ENCODE results near the gene DNAJB14.
"Not testable (repeated sequence)": the region's sequence is repeated elsewhere in the genome, so short reads cannot be mapped to it uniquely, and the experiment has no call there.

Gene DNAJB14

DNA sequence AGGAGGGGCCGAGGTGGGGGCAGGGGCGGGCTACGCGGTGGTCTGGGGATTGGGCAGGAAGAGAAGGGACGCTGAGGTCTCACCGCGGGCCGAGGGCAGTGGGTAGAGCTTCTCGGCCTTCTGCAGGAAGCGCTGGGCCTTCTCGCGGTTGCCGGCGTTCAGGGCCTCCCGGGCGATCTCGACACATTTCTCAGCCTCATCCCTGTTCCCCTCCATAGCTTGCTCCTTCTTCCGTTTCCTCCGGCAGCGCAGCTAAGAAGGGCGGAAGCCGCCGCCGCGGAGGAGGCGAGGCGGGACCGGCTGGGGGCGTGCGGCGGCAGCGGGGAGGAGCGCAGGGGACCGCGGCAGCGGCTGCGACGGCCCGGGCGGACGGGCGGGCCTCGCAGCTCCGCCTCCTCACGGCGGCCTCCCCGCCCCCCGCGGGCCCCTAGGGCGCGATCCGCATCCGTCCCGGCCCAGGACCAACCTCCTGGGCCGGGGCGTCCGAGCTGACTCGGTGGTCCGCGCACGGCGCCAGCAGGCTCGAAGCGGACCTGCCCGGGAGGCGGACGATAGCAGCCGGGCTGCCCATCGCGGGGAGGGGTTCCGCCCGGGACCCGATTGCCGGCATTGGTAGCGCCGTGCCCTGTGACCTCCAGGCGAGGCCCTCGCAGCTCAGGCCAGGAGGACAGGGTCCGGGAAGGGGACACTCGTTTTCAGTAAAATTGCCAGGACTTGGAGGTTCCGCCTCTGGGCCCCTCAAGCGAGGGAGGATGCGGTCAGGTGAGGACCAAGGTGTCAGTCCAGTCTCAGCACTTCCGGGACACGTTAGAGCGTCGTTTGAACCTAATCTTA, at the start of gene DNAJB14:
Gene DNAJB14 (minus strand): TSS at position 263 of the 834 bp plus-strand sequence. CDS start 47 bp downstream, at position 216.
- peak; percentile 84 for DNase-seq

DNA sequence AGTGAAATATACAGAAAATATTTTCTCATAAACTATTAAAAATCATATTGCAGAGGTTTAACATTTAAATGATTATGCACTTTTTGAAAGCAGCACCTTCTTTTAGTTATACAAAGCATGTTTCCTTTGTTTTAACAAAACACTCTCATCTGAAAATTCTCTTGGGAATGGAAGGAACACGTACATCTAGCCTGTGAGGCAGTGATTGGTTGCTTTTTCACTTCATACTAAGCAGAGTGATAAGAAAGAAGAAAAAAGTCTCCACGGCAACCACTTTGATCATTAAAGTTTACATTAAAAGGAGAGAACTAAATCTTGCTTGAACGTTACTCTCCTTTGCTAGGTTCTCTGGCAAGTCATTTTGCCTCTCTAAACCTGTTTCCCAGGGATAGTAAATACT, 45.3 kb upstream of the DNAJB14 start:
- DNase-seq: no peak

DNA sequence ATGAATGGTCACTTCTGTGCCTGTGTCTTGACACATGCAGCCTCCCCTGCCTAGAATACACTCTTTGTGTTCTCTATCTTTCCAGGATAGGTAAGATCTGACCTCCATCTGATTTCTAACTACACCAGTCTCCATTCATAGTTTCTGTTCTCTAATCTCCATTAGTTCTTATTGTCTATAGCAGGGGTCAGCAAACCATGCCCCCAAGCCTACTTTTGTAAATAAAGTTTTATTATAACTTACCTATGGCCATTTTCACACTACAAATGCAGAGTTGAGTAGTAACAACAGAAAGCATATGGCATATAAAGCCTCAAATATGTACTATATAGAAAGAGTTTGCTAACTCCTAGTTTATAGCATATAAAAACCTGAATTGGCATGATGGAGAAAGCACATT, 41.3 kb upstream of the DNAJB14 start:
- no peak for DNase-seq

DNA sequence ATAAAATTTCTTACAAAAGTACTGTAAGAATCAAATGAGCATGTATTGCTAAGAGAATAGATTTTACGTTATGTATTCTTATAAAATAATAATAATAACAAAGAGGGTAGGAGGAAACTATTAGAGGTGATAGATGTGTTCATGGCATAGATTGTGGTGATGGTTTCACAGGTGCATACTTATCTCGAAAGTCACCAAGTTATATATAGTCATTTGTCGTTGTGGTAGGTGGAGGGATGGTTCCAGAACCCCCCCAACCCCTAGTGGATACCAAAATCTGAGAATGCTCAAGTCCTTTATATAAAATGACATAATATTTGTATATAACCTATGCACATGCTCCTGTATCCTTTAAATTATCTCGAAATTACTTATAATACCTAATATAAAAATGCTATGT, 40.4 kb upstream of the DNAJB14 start:
- DNase-seq: no peak

DNA sequence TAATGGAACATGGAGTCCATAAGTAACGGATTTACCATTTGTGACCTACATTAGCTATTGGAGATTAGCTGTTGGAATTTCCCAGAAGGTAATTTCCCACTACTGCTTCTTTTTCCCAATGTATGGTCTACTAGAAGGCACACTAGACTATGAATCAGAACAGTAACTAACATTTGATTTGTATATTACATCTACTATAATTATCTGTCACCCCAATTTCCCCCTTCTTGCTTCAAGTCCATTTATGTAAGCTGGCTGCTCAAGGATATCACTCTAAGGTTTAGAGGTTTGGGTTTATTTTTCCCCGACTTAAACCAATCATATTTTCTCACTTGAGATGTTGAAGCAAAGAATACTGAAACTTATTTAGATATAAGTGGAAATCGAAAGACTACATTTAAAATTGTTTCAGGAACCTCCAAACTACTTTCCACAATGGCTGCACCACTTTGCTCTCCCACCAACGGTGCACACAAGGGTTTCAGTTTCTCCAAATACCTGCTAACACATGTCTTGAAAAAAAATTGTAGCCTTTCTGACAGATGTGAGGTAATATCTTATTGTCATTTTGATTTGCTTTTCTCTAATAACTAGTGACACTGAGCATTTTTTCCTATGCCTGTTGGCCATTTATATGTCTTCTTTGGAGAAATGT, 37.0 kb upstream of the DNAJB14 start:
- no peak for DNase-seq

DNA sequence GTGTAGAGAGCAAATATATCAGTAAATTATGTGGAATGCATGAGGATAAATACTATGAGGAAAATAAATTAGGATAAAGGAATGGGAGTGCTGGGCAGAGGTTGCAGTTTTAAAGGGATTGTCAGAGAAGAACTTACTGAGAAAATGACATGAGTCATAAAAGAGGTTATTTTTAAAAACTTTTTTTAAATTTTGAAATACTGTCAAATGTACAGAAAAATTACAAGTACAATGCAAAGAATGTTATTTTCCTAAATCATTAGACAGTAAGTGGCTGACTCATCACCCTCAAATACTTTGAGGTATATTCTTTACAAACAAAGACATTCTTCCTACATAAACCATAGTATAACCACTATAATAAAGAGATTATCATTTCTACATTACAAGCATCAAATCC, 33.5 kb upstream of the DNAJB14 start:
- DNase-seq: no peak

DNA sequence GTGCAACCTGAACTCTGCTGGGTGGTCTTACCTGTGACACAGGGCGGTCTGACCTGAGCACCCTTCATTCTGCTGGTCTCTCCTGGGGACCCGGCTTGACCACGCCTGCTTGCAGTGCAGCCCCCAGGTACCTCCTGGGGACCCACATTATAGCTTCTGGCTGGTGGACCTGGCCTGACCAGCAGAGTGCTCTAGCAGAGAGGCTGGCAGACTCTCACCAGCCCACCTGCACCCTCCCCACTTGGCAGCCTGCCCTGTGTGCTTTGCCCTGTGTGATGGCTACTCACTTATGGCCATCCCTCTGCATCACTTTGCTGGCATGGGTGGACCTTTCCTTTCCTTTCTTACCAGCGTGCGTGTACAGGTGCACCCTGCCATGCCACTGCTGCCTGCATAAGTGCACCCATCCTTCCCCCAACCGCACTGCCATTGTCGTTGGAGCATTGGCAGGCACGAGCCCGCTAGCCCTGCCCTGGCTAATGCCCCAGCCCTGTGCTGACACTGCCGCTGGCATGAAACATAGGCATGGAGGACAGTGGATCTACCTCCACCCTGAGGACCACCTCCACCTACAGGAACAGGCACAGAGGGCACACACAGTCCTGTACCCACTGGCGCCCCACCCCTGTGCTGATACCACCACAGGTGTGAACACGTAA, 25.2 kb upstream of the DNAJB14 start:
- DNase-seq: no peak

DNA sequence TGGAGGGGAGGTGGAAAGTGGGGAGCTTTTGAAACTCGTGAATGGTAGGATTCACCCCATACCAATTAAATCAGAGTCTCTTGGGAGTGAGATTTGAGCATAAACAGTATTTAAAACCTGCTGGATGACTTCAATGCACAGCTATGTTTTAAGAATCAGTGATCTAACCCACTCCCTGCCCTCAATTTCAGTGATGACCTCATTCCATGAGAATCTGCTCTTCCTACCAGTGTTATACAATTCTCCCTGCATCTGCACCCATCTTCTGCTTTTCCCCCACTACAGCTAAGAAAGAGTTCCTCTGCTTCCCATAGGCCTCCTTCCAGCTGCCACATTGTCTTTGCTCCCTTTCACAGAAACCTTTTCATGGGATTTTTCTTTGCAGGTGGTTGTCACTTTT, 21.9 kb upstream of the DNAJB14 start:
- DNase-seq: no peak

DNA sequence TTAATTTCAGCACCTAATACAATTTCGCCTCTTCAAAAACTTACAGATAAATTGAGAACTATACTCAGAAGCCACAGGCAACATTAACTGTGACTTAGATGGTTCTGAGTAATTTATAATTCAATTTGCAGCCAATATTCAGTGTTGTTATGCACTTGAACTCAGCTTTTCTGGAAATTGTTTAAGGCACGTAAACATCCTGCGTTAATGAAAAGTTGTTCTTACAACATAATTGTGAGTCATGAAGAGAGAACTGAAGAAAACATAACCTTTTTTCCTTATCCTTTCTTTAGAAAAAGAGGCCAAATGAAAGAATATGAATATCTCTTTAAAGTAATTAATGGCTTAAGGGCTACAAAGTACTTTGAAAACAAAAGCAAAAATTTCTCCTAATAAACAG, 20.3 kb upstream of the DNAJB14 start:
- no peak for DNase-seq

DNA sequence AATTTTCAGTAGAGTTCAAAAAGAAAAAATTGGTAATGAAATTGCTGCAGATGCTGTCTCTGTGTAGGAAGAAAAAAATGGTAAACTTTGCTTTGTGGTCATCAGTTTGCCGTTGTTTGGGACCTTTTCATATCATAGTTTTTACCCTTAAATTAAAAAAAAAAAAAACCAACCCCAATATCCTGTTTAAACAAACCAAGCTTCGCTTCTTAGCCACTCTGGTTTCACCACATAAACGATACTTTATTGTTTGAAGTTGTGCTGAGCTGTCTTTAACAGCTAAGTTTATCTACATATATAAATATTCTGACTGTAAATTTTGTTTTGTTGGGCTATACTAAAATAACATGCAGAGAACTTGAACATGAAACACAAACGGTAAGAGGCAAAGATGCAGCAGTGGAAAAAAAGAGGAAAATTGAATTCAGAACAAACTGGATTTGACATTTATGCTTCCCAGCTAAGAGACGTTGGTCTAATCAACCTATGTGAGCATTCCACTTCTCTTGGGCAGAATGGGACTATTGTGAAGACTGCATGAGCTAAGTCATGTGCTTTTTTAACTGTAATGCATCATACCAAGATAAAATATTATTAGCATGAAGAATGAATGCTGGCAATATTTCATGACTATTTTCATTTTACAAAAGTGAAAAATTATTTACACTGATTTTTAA, 19.4 kb upstream of the DNAJB14 start:
- peak; percentile 27 for DNase-seq

DNA sequence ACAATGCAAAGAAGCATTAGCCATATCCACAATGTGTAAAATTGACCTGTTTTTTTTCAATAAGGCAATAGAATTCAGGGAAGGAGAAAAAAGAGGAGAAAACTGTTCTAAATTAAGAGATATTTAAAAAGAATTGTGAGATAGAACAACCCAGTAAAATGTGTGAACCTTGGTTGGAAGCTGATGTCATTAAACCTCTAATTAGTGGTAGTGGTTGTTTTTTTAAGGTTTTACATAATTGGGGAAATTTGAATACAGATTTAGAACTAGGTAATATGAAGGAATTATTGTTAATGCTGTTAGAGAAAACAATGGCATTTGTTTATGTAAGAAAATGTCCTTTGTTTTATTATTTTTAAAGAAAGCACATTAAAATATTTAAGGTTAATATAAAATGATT, 18.8 kb upstream of the DNAJB14 start:
- DNase-seq: no peak

DNA sequence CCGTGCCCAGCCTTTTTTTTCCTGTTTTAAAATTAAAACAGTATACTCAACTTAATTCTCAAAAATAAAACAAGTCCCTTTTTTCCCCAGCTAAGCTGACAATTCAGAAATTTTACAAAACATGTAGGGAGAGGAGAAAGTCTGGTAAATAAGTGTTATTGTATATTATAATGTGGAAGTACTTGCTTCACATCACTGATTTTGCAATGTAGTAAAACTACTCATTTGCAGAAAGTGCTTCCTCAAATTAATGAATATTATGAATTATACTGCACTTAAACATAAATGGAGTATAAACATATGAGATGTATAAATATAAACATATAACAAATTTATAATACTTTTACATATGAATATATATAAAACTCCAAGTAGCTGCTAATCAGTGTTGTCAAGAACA, 15.3 kb upstream of the DNAJB14 start:
- DNase-seq: no peak

DNA sequence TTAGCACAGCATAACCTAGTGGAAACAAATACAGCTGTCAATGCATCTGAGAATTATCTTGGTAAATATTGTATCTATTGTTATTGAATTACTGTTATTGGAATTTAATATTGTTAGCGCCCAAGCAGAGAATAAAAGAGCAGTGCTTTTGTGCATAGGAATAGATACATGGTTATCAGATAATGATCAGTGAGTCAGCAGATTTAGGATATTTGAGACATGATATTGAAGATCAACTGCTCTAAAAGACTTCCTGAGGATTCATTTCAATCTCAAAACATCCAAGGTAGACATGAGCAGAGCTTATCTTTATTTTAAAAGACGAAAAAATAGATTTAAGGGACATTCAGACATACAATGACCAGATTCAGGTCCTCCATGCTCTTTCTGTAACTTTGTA, 14.2 kb upstream of the DNAJB14 start:
- no peak for DNase-seq

DNA sequence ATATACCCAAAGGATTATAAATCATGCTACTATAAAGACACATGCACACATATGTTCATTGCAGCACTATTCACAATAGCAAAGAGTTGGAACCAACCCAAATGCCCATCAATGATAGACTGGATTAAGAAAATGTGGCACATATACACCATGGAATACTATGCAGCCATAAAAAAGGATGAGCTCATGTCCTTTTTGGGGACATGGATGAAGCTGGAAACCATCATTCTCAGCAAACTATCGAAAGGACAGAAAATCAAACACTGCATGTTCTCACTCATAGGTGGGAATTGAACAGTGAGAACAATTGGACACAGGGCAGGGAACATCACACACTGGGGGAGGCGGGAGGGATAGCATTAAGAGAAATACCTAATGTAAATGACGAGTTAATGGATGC, 11.8 kb upstream of the DNAJB14 start:
- not testable (repeated sequence) for DNase-seq

DNA sequence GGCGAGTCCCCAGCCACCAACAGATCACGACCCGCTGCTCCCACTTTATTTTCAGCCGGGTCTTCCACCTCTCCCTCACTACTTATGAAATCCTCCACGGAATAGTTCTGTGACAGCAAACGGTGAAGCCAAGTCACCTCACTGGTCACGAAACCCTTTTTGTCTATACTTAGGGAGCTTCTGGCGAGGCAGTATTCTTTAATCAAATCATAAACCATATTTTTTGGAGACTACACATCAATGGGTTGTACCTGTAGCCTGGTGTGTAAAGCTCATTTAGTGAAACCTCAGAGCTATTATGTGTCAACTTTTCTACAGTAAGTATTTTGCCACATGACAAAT, 4.5 kb upstream of the DNAJB14 start:
- DNase-seq: no peak

DNA sequence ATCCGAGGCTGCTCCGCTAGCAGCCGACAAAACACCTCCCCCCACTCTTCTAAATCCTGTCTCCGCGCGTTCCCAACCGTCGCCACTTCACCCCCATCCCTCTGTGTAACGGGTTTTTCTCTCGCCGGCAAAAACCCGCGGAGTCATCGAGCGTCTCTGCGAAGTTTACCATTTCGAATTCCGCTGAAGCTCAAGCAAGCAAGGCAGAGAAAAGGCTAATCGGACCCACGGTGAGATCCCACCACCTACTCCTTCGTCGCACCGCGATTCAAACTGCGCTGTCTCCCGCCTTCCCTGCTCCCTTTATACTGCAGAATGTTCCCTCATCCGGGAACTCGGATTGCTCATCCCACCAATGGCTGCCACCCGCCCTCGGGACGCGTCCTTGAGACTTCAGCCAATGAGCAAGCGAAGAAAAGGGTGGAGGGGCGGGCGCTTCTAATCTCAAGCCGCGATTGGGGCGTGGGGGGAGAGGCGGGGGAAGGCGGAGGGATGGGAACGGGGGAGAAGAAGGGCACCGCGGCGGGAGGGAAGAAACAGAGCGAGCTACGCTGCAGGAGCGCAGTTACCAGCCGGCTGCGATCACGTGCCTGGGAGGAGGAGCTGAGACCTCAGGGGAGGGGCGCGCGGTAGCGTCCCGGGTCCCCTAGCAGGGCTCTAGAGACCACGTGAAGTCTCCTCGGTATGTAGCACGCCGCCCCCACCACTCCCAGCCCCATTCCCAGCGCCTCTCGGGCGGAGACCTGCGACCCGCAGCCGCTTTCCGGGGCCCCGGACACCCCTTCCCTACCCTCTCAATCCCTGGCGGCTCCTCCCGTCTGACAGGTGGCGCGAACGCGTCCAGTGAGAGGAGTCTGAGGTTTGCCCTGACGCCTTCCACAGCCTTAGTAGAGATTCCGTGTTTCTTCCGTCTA, 3.8 kb upstream of the DNAJB14 start, which contains the start of gene H2AZ1:
Gene H2AZ1 (minus strand): TSS at position 277 of the 914 bp plus-strand sequence. CDS start 105 bp downstream, at position 172.
- peak; percentile 98 for DNase-seq

DNA sequence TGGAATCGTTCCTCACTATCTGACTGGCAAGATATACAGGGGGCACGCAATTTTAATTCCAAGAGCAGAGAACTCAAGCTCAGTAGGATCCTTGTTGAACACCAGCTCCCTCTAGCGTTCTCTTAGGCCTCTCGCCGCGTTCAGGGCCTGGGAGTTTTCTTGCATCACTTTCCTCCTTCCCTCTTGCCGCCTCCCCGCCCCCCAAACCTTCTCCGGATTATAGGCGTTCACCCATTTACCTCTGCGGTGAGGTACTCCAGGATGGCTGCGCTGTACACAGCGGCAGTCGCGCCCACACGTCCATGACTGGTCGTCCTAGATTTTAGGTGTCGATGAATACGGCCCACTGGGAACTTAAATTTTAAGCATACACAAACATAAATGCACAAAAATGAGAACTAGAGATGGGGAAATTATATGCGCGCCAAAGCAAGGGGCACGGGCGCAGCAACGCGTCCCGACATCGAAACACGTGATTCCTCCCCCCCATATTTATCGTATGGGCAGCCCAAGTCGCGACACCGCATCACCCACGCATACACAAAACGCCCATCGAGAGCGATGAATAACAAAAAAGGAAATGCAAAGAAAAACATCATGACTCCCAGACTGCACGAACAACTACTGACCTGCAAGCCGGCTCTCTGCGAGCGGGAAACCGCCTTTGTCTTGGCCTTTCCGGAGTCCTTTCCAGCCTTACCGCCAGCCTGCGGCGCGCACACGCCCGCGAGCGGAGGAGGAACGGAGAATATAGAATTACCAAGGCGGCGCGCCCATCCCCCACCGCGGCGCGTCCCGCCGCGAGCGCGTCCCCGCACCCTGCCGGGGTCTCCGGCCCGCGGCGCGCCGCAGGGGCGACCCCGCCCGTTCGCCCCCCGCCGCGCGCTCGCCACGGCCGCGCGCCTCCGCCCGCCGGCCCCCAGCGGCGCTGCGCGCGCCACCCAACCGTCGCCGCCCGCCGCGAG, 2.9 kb upstream of the DNAJB14 start:
- DNase-seq: peak; percentile 92

DNA sequence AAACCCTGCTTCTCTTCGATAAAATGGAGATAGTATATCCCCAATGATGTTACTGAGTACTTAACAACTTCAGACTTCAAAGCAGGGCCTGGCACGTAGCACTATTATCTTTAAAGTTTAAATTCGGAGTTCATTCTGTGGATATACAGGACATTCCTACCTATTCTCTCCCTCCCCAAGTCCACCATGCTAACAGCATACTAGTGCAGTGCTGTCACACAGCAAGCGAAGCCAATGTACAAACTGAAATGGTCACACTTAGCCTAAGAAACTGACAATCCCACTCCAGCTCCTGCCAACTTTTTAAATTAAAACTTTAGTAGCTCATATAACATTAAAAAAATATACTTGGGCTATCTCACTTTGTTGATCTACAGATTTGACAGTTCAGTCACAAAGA, 1.2 kb upstream of the DNAJB14 start:
- no peak for DNase-seq

DNA sequence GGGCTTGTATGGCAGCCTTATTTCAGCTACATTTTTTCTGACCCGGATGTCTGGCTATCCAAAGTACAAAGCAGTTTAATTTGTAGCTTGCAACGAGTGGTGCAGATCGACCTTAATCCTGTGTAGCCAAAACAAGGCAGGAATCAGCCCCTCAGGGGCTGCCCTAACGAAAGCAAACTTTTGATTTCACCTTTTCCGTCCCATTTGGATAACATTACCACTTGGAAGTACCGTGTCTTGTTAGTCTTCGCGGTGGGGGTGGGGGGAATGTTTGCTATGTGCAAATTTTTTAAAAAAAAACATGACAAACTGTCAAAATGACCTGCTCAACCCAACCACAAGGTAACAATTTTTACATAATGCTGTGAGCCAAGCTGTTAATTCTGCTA, 766 bp upstream of the DNAJB14 start:
- no peak for DNase-seq

DNA sequence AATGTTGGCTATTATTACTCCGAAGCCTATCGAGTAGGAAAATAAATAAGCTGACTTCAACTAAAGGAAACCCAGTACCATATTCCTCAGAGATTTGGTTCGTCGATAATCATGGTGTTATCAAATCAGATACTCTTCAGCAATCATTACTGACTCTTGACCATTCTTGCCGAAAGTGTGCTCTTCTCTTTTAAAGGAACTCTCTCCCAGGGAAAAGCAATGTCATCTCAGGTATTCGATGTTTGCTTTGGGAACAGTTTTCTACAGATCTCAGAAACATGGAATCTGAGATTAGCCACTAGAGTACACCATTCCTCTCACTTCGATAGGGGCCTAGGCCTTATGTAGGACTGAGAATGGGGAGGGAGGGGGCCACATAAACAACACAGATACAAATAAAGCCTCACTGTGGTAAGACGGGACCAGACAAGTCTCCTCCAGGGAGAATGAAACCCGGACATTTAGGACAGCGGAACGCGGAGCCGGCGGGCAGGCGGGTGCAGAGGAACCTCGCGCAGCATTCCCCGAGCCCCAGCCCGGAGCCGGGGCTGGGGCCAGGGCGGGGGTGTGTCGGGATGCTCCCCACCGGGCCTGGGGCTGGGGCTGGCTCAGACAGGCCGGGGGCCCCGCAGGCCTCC, 581 bp downstream of the DNAJB14 start:
- no peak for DNase-seq

Data from CD4-positive, alpha-beta T cell treated with Interleukin-21 for 1 hour (primary cell).